Suppressor macrophage (primary cell): ENCODE results near the gene ERVW-1.
A peak's percentile ranks its signal among the peaks of the same experiment; 100 is the strongest.
"Not testable (repeated sequence)": the region's sequence is repeated elsewhere in the genome, so short reads cannot be mapped to it uniquely, and the experiment has no call there.

Source experiments
- DNase-seq, 4 experiments: peaks; one replicate each; pipeline ENCODE4 v3.0.0-alpha.2; 2020 to 2022

ERVW-1 gene

GRCh38 chr7:92473989-92474388, 3.8 kb downstream of the ERVW-1 start:
- not testable (repeated sequence) for DNase-seq

- DNase-seq, result not testable (repeated sequence)
These were observed 9.2 kb downstream of the ERVW-1 start for GRCh38 chr7:92468589-92468988.

DNA sequence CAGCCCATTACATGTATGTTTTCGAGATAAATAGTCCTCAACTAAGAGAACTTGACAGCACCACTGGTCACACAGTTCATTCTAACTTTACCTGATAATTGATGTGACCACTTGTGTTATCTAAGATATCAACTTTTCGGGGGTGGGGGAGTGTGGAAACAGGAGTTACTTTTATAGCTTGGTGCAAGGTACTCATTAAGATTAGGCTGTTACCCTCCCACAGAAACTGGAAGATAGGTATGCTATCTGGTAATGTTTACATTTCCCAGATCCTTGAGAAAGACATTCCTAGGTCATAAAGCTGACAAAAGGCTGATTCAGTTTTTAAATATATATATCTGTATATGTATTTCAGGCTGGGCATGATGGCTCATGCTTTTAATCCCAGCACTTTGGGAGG, 11.1 kb downstream of the ERVW-1 start:
- no peak for DNase-seq

DNA sequence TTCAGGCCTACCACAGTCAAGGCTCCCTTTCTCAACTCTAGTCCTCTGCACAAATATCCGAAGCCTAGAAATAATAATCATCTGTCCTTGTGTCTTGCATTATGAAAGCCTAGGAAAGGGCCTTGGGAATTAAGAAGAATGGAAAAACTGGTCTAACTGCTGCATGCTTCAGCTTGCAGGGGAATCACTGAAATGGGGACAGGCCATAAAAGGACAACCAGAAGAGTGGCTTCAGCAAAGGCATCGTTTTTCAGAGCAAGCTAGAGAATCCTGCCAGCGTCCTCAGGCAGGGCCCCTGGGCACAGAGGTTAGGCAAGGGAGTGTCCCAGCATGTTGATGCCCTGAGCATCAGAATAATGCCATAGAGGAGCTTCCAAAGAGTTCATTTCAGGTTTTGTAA, 13.2 kb downstream of the ERVW-1 start:
- DNase-seq, result no peak

- DNase-seq, result no peak
These were observed 15.2 kb downstream of the ERVW-1 start for GRCh38 chr7:92462560-92462959.

- DNase-seq, result peak; percentile 8 to 49 (median 37)
These were observed 16.4 kb downstream of the ERVW-1 start for GRCh38 chr7:92461027-92462003.

GRCh38 chr7:92460510-92460909, 17.2 kb downstream of the ERVW-1 start:
- DNase-seq, result no peak

DNA sequence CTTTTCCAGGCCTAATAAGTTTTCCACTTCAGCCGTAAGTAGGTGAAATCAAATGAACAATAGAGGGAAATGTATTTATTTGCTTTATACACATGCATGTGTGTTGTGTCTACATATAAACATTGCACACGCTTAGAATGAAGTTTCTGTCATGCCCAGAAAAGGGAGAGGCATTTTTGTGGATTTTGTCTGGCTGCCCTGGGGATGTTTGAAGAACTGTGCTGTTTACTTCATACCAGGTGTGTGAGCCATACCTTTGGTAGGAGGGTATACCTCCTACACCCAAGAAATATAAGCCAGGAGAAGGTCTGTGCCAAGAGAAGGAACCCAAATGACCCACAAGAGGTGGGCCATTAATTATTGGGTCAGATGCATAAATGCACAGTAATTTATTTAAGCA, 17.6 kb downstream of the ERVW-1 start:
- DNase-seq, result no peak

- DNase-seq, result no peak
These were observed 21.5 kb downstream of the ERVW-1 start for GRCh38 chr7:92456236-92456635.

DNA sequence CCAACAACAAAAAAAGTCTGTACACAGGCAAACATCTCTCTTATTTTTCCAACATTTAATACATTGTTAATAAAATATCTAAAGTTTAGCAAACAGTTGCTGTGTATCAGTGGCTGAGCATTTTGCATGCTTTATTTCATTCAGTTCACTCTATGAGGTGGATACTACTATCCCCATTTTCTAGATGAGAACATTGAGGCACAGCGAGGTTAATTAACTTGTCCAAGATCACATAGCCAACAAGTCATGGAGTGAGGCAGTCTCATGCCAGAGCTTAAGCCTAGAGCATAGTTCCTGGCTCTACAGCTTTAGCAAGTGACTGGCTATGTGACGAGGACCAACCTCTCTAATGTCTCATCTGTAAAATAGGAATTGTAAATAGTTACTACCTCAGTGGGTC, 26.1 kb downstream of the ERVW-1 start:
- DNase-seq, result no peak

GRCh38 chr7:92448205-92448747, 29.5 kb downstream of the ERVW-1 start:
- peak; percentile 68 to 77 (median 74) for DNase-seq

GRCh38 chr7:92447345-92448204, 30.2 kb downstream of the ERVW-1 start, which contains the start of gene GATAD1:
TSS of gene GATAD1 (plus strand) at chr7:92447482. CDS start at chr7:92447730, 248 bp downstream.
- peak; percentile 93 to 96 (median 95) for DNase-seq

- DNase-seq, result no peak
These were observed 30.8 kb downstream of the ERVW-1 start for GRCh38 chr7:92446869-92447344.

DNA sequence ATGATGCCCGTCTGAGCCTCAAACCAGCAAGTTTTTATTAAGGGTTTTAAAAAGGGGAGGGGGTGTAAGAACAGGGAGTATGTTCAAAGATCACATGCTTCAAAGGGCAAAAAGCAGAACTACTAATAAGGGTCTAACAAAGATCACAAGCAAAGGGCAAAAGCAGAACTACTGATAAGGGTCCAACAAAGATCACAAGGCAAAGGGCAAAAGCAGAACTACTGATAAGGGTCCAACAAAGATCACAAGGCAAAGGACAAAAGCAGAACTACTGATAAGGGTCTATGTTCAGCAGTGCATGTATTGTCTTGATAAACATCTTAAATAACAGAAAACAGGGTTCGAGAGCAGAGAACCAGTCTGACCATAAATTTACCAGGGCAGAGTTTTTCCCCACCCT, 35.0 kb downstream of the ERVW-1 start:
- not testable (repeated sequence) for DNase-seq

DNA sequence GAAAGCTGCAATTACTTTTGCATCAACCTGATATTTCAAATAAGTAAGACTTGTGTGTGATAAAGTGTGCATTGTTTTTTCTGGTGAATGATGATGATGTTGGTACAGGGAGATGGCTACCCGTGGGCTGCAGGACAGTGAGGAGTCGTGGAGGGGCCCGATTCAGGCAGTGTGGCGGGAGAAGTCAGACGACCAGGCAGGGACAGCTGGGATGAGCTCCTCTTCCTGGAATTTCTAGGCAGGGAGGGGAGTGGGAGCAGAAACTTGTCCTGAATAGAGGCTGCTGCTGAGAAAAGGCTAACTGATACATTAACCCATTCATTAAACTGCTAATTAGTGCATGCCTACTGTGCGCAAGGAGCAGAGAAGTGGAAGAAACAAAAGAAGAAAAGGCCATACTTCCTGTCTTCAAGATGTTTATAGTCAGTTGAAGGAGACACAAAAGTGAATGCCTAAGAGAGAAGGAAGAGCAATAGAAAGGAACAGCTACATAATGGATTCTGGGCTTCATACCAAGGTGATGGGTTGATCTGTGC, 39.7 kb downstream of the ERVW-1 start:
- DNase-seq, result no peak

GRCh38 chr7:92436612-92437445, 40.9 kb downstream of the ERVW-1 start:
- peak in 2 of 4 experiments; percentile 37 to 43 for DNase-seq

DNA sequence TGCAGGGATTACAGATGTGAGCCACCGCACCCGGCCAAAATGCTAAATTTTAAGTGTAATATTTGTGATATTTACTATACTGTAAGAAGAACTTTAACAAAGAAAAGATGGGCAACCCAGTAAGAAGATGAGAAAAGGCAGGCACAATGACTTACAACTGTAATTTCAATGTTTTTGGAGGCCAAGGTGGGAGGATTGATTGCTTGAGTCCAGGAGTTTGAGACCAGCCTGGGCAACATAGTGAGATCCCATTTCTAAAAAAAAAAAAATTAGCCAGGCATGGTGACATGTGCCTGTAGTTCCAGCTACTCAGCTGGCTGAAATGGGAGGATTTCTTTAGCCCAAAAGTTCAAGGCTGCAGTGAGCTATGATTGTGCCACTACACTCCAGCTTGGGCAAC, 42.2 kb downstream of the ERVW-1 start:
- DNase-seq, result no peak

DNA sequence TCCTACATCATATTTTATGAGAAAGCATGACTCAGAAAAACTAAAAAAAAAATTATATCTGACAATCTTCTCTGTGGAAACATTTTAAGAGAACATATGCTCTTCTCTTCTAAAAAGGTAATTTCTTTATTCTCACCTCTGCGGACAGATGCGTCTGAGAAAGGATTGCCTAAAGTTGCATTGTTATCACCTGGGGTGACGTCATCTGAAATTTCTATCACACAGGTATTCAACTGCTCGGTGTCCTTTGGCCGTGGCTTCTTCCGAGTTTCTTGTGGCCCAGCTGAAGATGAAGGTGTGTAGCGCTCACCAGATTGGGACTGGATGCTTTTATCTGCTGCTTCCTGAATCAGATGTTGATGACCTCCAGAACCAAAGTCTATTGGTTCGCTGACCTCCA, 44.7 kb downstream of the ERVW-1 start:
- DNase-seq, result no peak

- DNase-seq, result no peak
These were observed 45.3 kb downstream of the ERVW-1 start for GRCh38 chr7:92432299-92432946.

GRCh38 chr7:92427193-92427592, 50.6 kb downstream of the ERVW-1 start:
- no peak for DNase-seq
